ACC112 (cell line): ENCODE measurements around the gene SCYGR8.

Experiments used
- H2AFZ ChIP-seq: fragments of 200-600 bp; sonication (generic); one replicate; pipeline ENCODE4 v1.6.0; 2017; ENCODE audit warnings: antibody characterized with exemption, low read length; ENCODE audit not compliant: unreplicated experiment
- H3K27ac ChIP-seq: fragments of 200-600 bp; sonication (generic); 2 replicates; pipeline ENCODE4 v1.5.1; 2014; ENCODE audit warnings: low read depth, mild to moderate bottlenecking, antibody characterized with exemption, low read length, moderate library complexity
- H3K27me3 ChIP-seq: fragments of 200-600 bp; sonication (generic); 2 replicates; pipeline ENCODE4 v1.6.1; 2014; ENCODE audit warnings: mild to moderate bottlenecking, antibody characterized with exemption, low read length, moderate library complexity, mixed read lengths; ENCODE audit not compliant: insufficient read depth
- H3K36me3 ChIP-seq: fragments of 200-600 bp; sonication (generic); 2 replicates; pipeline ENCODE4 v1.6.1; 2016; ENCODE audit warnings: mild to moderate bottlenecking, antibody characterized with exemption, low read length, moderate library complexity, mixed read lengths; ENCODE audit not compliant: insufficient read depth
- H3K4me1 ChIP-seq: fragments of 200-600 bp; sonication (generic); one replicate; pipeline ENCODE4 v1.6.1; 2016; ENCODE audit warnings: low read length, mixed read lengths; ENCODE audit not compliant: insufficient read depth, unreplicated experiment, control insufficient read depth
- H3K4me3 ChIP-seq: fragments of 200-600 bp; sonication (generic); 2 replicates; pipeline ENCODE4 v1.5.1; 2014; ENCODE audit warnings: mild to moderate bottlenecking, low read depth, low read length
- H3K79me2 ChIP-seq: fragments of 200-600 bp; sonication (generic); one replicate; pipeline ENCODE4 v1.6.0; 2016; ENCODE audit warnings: low read length; ENCODE audit not compliant: control insufficient read depth, unreplicated experiment, insufficient read depth

Gene SCYGR8

GRCh38 chr2:227759411-227760118 lies 13.9 kb downstream of the SCYGR8 start:
- Histone ChIP-seq H3K27me3 (no peaks in the 10 kb centered on the region), H3K4me1 (no peaks in the 10 kb centered on the region), H3K27ac (no peak overlapping the region), H3K79me2 (no peaks in the 10 kb centered on the region), H3K4me3 (no peak overlapping the region), H3K36me3 (no peaks in the 10 kb centered on the region), H2AFZ (no peak overlapping the region)

- Histone ChIP-seq H3K27ac (no peak overlapping the region), H3K27me3 (no peaks in the 10 kb centered on the region)
Measured at GRCh38 chr2:227761740-227762476, 16.2 kb downstream of the SCYGR8 start.

GRCh38 chr2:227765788-227766372 lies 20.2 kb downstream of the SCYGR8 start:
- peaks cover 8% of the 10 kb centered on the region for H3K4me1 ChIP-seq
- no peaks in the 10 kb centered on the region for H3K36me3 ChIP-seq
- peak overlapping the region; percentile 71 for H2AFZ ChIP-seq
- H3K4me3 ChIP-seq, result no peak overlapping the region
- H3K27ac ChIP-seq, result no peak overlapping the region
- H3K79me2 ChIP-seq, result no peaks in the 10 kb centered on the region
- no peaks in the 10 kb centered on the region for H3K27me3 ChIP-seq

More at GRCh38 chr2:227761740-227762476, 16.2 kb downstream of the SCYGR8 start:
- no peak overlapping the region for H2AFZ ChIP-seq
- no peaks in the 10 kb centered on the region for H3K79me2 ChIP-seq
- no peak overlapping the region for H3K4me3 ChIP-seq
- H3K36me3 ChIP-seq, result no peaks in the 10 kb centered on the region
- H3K4me1 ChIP-seq, result peaks cover 8% of the 10 kb centered on the region

GRCh38 chr2:227766373-227766883 lies 20.7 kb downstream of the SCYGR8 start:
- Histone ChIP-seq H3K79me2 (no peaks in the 10 kb centered on the region), H3K27ac (no peak overlapping the region), H3K4me1 (peaks cover 8% of the 10 kb centered on the region), H3K36me3 (no peaks in the 10 kb centered on the region), H2AFZ (peak overlapping the region; percentile 71), H3K27me3 (no peaks in the 10 kb centered on the region), H3K4me3 (no peak overlapping the region)

- Histone ChIP-seq H3K4me3 (no peak overlapping the region), H3K27ac (no peak overlapping the region), H2AFZ (no peak overlapping the region), H3K79me2 (no peaks in the 10 kb centered on the region), H3K36me3 (no peaks in the 10 kb centered on the region), H3K27me3 (no peaks in the 10 kb centered on the region), H3K4me1 (peaks cover 10% of the 10 kb centered on the region)
Measured at GRCh38 chr2:227767830-227768229, 22.1 kb downstream of the SCYGR8 start.

- peaks cover 4% of the 10 kb centered on the region for H3K4me1 ChIP-seq
- no peaks in the 10 kb centered on the region for H3K36me3 ChIP-seq
- H3K27ac ChIP-seq, result no peak overlapping the region
- no peak overlapping the region for H3K4me3 ChIP-seq
- no peaks in the 10 kb centered on the region for H3K79me2 ChIP-seq
- no peaks in the 10 kb centered on the region for H3K27me3 ChIP-seq
- no peak overlapping the region for H2AFZ ChIP-seq
Measured at GRCh38 chr2:227772197-227772661, 26.5 kb downstream of the SCYGR8 start.

GRCh38 chr2:227772932-227773331 lies 27.2 kb downstream of the SCYGR8 start:
- no peak overlapping the region for H3K4me3 ChIP-seq
- H3K27ac ChIP-seq, result no peak overlapping the region
- no peaks in the 10 kb centered on the region for H3K27me3 ChIP-seq
- no peak overlapping the region for H2AFZ ChIP-seq
- peaks cover 4% of the 10 kb centered on the region for H3K4me1 ChIP-seq
- H3K36me3 ChIP-seq, result no peaks in the 10 kb centered on the region
- no peaks in the 10 kb centered on the region for H3K79me2 ChIP-seq

- no peaks in the 10 kb centered on the region for H3K79me2 ChIP-seq
- H3K4me3 ChIP-seq, result no peak overlapping the region
- no peaks in the 10 kb centered on the region for H3K27me3 ChIP-seq
- H3K4me1 ChIP-seq, result peaks cover 4% of the 10 kb centered on the region
- no peak overlapping the region for H3K27ac ChIP-seq
- H2AFZ ChIP-seq, result no peak overlapping the region
- no peaks in the 10 kb centered on the region for H3K36me3 ChIP-seq
Measured at GRCh38 chr2:227774011-227774624, 28.4 kb downstream of the SCYGR8 start.

GRCh38 chr2:227774895-227775842 lies 29.5 kb downstream of the SCYGR8 start:
- no peaks in the 10 kb centered on the region for H3K27me3 ChIP-seq
- H2AFZ ChIP-seq, result no peak overlapping the region
- H3K36me3 ChIP-seq, result no peaks in the 10 kb centered on the region
- H3K79me2 ChIP-seq, result no peaks in the 10 kb centered on the region
- H3K4me3 ChIP-seq, result no peak overlapping the region
- no peak overlapping the region for H3K27ac ChIP-seq
- peaks cover 4% of the 10 kb centered on the region for H3K4me1 ChIP-seq
